Measurements from ENCODE around the gene DNTTIP2. TPM values are rescaled to one million over a fixed set of nuclear protein-coding genes. Genes with fewer than 3 reads are reported as not detected.

Gene DNTTIP2
- total RNA-seq, 1 experiment from 2014 or later, result 50.3 TPM

DNA sequence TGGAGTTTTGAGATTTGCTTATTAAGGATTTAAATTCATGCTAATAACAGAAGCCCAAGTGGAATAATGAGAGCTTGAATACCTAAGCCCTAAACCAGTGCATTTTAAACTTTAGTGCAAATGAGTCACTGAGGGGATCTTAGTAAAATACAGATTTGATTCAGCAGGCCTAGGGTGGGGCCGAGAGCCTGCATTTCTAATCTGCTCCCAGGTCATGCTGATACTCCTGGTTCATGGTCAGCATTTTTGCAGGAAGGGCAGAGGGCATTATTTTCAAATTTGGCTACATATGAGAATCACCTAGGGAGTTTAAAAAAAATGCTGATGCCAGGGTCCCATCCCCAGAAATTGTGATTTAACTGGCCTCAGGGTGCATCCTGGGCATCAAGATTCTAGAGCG lies 39.3 kb downstream of the DNTTIP2 start:
- intact Hi-C loops (cut with micrococcal nuclease; ENCODE audit: unreplicated experiment) (loop anchor here (10.0 kb wide), 1 partner anchor 205 kb away; no protein-coding TSS in a partner anchor), in situ Hi-C loops (cut with HindIII; ENCODE audit: low pct_unique_long_range_greater_than_20kb, low sequenced_read_pairs) (no loop called here)
- TF ChIP-seq, protein P1, sequence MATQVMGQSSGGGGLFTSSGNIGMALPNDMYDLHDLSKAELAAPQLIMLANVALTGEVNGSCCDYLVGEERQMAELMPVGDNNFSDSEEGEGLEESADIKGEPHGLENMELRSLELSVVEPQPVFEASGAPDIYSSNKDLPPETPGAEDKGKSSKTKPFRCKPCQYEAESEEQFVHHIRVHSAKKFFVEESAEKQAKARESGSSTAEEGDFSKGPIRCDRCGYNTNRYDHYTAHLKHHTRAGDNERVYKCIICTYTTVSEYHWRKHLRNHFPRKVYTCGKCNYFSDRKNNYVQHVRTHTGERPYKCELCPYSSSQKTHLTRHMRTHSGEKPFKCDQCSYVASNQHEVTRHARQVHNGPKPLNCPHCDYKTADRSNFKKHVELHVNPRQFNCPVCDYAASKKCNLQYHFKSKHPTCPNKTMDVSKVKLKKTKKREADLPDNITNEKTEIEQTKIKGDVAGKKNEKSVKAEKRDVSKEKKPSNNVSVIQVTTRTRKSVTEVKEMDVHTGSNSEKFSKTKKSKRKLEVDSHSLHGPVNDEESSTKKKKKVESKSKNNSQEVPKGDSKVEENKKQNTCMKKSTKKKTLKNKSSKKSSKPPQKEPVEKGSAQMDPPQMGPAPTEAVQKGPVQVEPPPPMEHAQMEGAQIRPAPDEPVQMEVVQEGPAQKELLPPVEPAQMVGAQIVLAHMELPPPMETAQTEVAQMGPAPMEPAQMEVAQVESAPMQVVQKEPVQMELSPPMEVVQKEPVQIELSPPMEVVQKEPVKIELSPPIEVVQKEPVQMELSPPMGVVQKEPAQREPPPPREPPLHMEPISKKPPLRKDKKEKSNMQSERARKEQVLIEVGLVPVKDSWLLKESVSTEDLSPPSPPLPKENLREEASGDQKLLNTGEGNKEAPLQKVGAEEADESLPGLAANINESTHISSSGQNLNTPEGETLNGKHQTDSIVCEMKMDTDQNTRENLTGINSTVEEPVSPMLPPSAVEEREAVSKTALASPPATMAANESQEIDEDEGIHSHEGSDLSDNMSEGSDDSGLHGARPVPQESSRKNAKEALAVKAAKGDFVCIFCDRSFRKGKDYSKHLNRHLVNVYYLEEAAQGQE (IDR thresholded peaks at IDR 0.05; ENCODE audit: insufficient read depth in 1 of 2, low read depth in 2 of 2, low read length in 1 of 2), result no peak
- TF ChIP-seq TCF7L2 (IDR thresholded peaks at IDR 0.05; ENCODE audit: low read depth, low read length), result no peak
- TF ChIP-seq, protein P2, sequence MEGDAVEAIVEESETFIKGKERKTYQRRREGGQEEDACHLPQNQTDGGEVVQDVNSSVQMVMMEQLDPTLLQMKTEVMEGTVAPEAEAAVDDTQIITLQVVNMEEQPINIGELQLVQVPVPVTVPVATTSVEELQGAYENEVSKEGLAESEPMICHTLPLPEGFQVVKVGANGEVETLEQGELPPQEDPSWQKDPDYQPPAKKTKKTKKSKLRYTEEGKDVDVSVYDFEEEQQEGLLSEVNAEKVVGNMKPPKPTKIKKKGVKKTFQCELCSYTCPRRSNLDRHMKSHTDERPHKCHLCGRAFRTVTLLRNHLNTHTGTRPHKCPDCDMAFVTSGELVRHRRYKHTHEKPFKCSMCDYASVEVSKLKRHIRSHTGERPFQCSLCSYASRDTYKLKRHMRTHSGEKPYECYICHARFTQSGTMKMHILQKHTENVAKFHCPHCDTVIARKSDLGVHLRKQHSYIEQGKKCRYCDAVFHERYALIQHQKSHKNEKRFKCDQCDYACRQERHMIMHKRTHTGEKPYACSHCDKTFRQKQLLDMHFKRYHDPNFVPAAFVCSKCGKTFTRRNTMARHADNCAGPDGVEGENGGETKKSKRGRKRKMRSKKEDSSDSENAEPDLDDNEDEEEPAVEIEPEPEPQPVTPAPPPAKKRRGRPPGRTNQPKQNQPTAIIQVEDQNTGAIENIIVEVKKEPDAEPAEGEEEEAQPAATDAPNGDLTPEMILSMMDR (IDR thresholded peaks at IDR 0.05), result no peak
- no peak for TF ChIP-seq SIN3A (IDR thresholded peaks at IDR 0.05; ENCODE audit: borderline replicate concordance, insufficient read depth, low read depth, low read length)
- no peak for TF ChIP-seq POLR2AphosphoS5 (IDR thresholded peaks at IDR 0.05; ENCODE audit: low read depth, low read length)
- no peaks in the 10 kb centered on the region for H3K9me3 ChIP-seq (ENCODE audit: control insufficient read depth, insufficient read depth, low read depth, low read length)
- H3K4me3 ChIP-seq (ENCODE audit: low read depth in 2 of 2, low read length in 2 of 2), result no peak overlapping the region
- no peaks in the 10 kb centered on the region for H3K27me3 ChIP-seq (ENCODE audit: control insufficient read depth, insufficient read depth, low read length)
- ATAC-seq (no peak), DNase-seq (ENCODE audit: low read depth, low spot score) (no peak)
- no TSS peak for BruUV-seq (replicated peaks)
- ChIA-PET POLR2A (no interaction called here), CTCF (no interaction called here)
- no peaks in the 10 kb centered on the region for H3K4me1 ChIP-seq (ENCODE audit: control insufficient read depth, insufficient read depth, low read length)
- H3K27ac ChIP-seq (ENCODE audit: low read length), result no peak overlapping the region
- H3K36me3 ChIP-seq (ENCODE audit: control insufficient read depth, insufficient read depth, low read length), result no peaks in the 10 kb centered on the region

DNA sequence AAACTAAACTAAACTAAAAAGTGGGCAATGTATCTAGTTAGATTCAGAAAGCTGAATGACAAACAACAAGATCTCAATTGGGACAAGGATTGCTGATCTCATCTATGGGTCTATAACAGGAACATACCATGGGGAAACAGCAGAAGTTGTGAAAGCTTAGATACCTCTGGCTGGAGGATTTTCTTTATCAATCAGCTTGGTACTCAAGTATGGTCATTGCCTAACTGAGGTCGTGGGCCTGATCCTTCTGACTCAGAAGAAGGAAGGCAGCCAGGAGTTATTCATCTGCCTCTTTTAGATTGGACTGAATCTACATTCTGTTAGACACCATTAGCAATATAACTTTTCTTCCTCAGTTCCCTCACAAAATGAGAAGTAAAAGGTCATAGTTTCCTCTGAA lies 39.7 kb downstream of the DNTTIP2 start:
- ChIA-PET CTCF (no interaction called here), POLR2A (no interaction called here)
- DNase-seq (ENCODE audit: low read depth, low spot score), result no peak
- intact Hi-C loops (cut with micrococcal nuclease; ENCODE audit: unreplicated experiment), result no loop called here
- H3K27me3 ChIP-seq (ENCODE audit: control insufficient read depth, insufficient read depth, low read length), result no peaks in the 10 kb centered on the region
- no peaks in the 10 kb centered on the region for H3K9me3 ChIP-seq (ENCODE audit: control insufficient read depth, insufficient read depth, low read depth, low read length)
- no peaks in the 10 kb centered on the region for H3K4me1 ChIP-seq (ENCODE audit: control insufficient read depth, insufficient read depth, low read length)
- in situ Hi-C loops (cut with HindIII; ENCODE audit: low pct_unique_long_range_greater_than_20kb, low sequenced_read_pairs), result no loop called here
- no TSS peak for BruUV-seq (replicated peaks)
- H3K27ac ChIP-seq (ENCODE audit: low read length), result no peak overlapping the region
- TF ChIP-seq TCF7L2 (IDR thresholded peaks at IDR 0.05; ENCODE audit: low read depth, low read length), result no peak
- no peak for TF ChIP-seq POLR2AphosphoS5 (IDR thresholded peaks at IDR 0.05; ENCODE audit: low read depth, low read length)
- TF ChIP-seq, protein P1 (IDR thresholded peaks at IDR 0.05; ENCODE audit: insufficient read depth in 1 of 2, low read depth in 2 of 2, low read length in 1 of 2), result no peak
- no peak for TF ChIP-seq SIN3A (IDR thresholded peaks at IDR 0.05; ENCODE audit: borderline replicate concordance, insufficient read depth, low read depth, low read length)
- TF ChIP-seq, protein P2 (IDR thresholded peaks at IDR 0.05), result no peak
- H3K4me3 ChIP-seq (ENCODE audit: low read depth in 2 of 2, low read length in 2 of 2), result no peak overlapping the region
- no peaks in the 10 kb centered on the region for H3K36me3 ChIP-seq (ENCODE audit: control insufficient read depth, insufficient read depth, low read length)
- no peak for ATAC-seq
